Gastrocnemius medialis (tissue), 4 donors: ENCODE data around the gene ARHGAP26. TPM values are rescaled to one million over a fixed set of nuclear protein-coding genes. Genes with fewer than 3 reads are reported as not detected.
"Not testable (repeated sequence)": the region's sequence is repeated elsewhere in the genome, so short reads cannot be mapped to it uniquely, and the experiment has no call there.

Experiments used
- ATAC-seq, 2 donors: fragments of 150-250 bp; one replicate each; pipeline ENCODE4 v1.9.1; 2016
- DNase-seq, 2 donors: peaks; one replicate each; pipeline ENCODE4 v3.0.0-alpha.2; 2019
- H3K27ac ChIP-seq, 4 donors: fragments of 200-600 bp; sonication (generic); 1 replicate in 1 of 4; 2 replicates in 3 of 4; pipeline ENCODE4 v1.5.1; 2016 to 2018; ENCODE audit warnings: mild to moderate bottlenecking in 2 of 4, moderate library complexity in 1 of 4
- H3K27me3 ChIP-seq, 3 donors: fragments of 200-600 bp; sonication (generic) in 2 of 3; 1 replicate in 1 of 3; 2 replicates in 2 of 3; pipeline versions ENCODE4 v1.5.1 to v1.6.0; 2016 to 2019; ENCODE audit warnings: mild to moderate bottlenecking in 1 of 3, moderate library complexity in 1 of 3
- H3K36me3 ChIP-seq, 2 donors: fragments of 200-600 bp; sonication (generic) in 1 of 2; one replicate each; pipeline ENCODE4 v1.5.1; 2017 to 2018
- H3K4me1 ChIP-seq, 2 donors: fragments of 200-600 bp; sonication (generic) in 1 of 2; one replicate each; pipeline ENCODE4 v1.5.1; 2016 to 2017; ENCODE audit warnings: mild to moderate bottlenecking in 2 of 2
- H3K4me3 ChIP-seq, 4 donors: fragments of 200-600 bp; sonication (generic) in 3 of 4; 1 replicate in 1 of 4; 2 replicates in 3 of 4; pipeline ENCODE4 v1.5.1; 2016 to 2019; ENCODE audit warnings: mild to moderate bottlenecking in 2 of 4
- H3K9me3 ChIP-seq, 3 donors: fragments of 200-600 bp; sonication (generic) in 2 of 3; 1 replicate in 1 of 3; 2 replicates in 2 of 3; pipeline ENCODE4 v1.5.1; 2016 to 2019
- POLR2A ChIP-seq, 2 donors: fragments of 450-650 bp; IDR thresholded peaks; one replicate each; pipeline ENCODE4 v1.6.1; 2017; ENCODE audit warnings: antibody characterized with exemption in 2 of 2, mild to moderate bottlenecking in 2 of 2, moderate library complexity in 2 of 2
- in situ Hi-C, 4 donors: fragments of 200-750 bp; cut with MboI; loops; one replicate each; pipeline versions ENCODE4 v1.15.0 to v1.8.0; 2017; ENCODE audit warnings: low sequenced_read_pairs in 4 of 4
- intact Hi-C: fragments of 100-400 bp; cut with DNase I; formaldehyde crosslinking; loops from one replicate; pipeline ENCODE4 v1.15.1; 2023; ENCODE audit warnings: low total_unique reads
- total RNA-seq, 4 donors: library from RNA; depleted of rRNA; stranded (reverse); fragments of >200 nt; gene quantifications; one replicate each; pipeline versions ENCODE4 v1.1.0 to v1.2.3, GENCODE V29; 2016
- TF ChIP-seq, protein P1 (sequence below), 5 experiments: fragments of 450-650 bp in 3 of 5; fragments of 200-600 bp in 2 of 5; sonication (generic) in 2 of 5; IDR thresholded peaks in 4 of 5; conservative IDR thresholded peaks in 1 of 5; 1 replicate in 4 of 5; 2 replicates in 1 of 5; pipeline ENCODE4 v1.5.1; 2016 to 2019; ENCODE audit warnings: antibody characterized with exemption in 5 of 5, mild to moderate bottlenecking in 3 of 5, moderate library complexity in 3 of 5

The ARHGAP26 gene
- total RNA-seq, 4 donors from 2014 or later: 9.1 to 22.4 (median 13.4) TPM

- TF ChIP-seq, protein P1, sequence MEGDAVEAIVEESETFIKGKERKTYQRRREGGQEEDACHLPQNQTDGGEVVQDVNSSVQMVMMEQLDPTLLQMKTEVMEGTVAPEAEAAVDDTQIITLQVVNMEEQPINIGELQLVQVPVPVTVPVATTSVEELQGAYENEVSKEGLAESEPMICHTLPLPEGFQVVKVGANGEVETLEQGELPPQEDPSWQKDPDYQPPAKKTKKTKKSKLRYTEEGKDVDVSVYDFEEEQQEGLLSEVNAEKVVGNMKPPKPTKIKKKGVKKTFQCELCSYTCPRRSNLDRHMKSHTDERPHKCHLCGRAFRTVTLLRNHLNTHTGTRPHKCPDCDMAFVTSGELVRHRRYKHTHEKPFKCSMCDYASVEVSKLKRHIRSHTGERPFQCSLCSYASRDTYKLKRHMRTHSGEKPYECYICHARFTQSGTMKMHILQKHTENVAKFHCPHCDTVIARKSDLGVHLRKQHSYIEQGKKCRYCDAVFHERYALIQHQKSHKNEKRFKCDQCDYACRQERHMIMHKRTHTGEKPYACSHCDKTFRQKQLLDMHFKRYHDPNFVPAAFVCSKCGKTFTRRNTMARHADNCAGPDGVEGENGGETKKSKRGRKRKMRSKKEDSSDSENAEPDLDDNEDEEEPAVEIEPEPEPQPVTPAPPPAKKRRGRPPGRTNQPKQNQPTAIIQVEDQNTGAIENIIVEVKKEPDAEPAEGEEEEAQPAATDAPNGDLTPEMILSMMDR (IDR thresholded peaks at IDR 0.05 in 4 of 5, conservative IDR thresholded peaks at IDR 0.05 in 1 of 5): no peak
- no peak for TF ChIP-seq POLR2A (IDR thresholded peaks at IDR 0.05)
- Histone ChIP-seq H3K36me3 (no peaks in the 10 kb centered on the region), H3K27me3 (no peaks in the 10 kb centered on the region), H3K4me3 (no peak overlapping the region), H3K4me1 (peaks cover 20 to 30% of the 10 kb centered on the region in 2 donors), H3K27ac (peak overlapping the region in 1 of 4 donors; percentile 32), H3K9me3 (no peaks in the 10 kb centered on the region)
- in situ Hi-C loops (no loop called here), intact Hi-C loops (no loop called here)
- ATAC-seq (no peak), DNase-seq (no peak)
Observed at GRCh38 chr5:143086908-143087637, 316.9 kb downstream of the ARHGAP26 start.

DNA sequence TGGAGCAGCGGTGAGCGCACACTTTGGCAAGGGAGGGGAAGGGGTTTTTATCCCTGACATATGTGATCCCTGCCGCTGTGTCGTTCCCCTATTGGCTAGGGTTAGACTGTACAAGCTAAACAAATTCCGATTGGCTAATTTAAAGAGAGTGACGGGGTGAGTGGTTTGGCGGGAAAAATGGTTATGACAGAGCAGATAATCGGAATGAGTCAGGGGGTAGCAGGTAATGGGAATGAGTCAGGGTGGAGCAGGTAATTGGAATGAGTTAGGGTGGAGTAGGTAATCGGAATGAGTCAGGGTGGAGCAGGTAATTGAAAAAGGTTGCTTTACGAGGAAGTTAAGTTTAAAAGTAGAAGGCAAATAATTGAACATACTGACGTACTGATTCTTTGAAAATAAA is 318.5 kb downstream of the ARHGAP26 start:
- H3K9me3 ChIP-seq, in situ Hi-C loops, DNase-seq, H3K4me3 ChIP-seq, H3K36me3 ChIP-seq, intact Hi-C loops, ATAC-seq, H3K27me3 ChIP-seq, H3K27ac ChIP-seq: not testable (repeated sequence)
- peaks cover 20 to 28% of the 10 kb centered on the region in 2 donors for H3K4me1 ChIP-seq

DNA sequence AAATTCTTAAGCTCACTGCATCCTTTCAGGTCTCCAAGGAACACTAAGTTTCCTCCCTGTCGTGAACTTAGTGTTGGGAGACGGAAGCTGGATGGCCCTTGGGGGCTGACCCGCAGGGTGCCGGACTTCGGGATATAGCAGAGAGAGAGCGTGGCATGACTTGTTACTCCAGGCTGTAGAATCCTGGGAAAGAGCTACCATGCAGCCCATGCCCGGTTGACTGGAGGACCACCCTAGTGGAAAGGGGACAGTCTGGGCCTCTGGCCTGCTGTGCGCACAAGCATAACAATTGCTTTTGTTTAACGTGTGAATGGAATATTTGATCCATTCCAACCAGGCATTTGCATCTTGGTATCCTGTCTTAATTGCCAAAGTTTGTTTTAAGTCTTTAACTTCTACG is 319.9 kb downstream of the ARHGAP26 start:
- DNase-seq, H3K4me3 ChIP-seq, ATAC-seq, H3K27ac ChIP-seq, in situ Hi-C loops, H3K27me3 ChIP-seq, intact Hi-C loops, H3K9me3 ChIP-seq, H3K36me3 ChIP-seq: not testable (repeated sequence)
- peaks cover 9 to 19% of the 10 kb centered on the region in 2 donors for H3K4me1 ChIP-seq

DNA sequence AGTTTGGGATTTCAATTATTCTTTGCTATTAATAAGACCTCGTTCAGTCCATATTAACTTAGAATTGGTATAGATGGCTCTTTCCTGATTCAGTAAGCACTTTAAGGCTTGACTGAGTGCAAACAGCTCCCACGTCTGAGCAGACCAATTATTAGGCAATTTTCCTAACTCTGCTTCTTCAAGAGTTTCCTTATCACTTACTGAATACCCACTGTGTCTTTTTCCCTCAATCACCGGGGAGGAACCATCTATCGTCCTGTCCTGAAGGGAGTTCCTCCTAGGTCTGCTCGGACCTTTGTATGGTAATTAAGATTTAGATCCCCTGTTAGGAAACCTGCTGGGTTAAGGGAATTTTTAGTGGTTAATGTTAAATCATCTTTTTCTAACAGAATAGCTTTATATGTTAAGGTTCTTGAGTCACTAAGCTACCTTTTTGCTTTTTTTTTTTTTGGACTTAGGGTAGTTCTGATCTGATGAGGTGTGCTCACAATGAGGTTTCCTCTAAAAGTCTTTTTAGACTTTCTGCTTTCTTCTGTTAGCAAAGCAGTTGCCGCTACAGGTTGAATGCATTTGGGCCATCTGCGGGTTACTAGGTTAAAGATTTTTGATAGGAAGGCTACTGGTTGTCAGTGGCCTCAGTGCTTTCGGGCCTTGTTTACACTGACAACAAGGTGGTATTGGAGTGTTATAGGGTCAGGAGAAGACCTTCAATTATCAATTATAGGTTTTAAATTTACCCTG is 322.7 kb downstream of the ARHGAP26 start:
- H3K4me3 ChIP-seq, H3K27me3 ChIP-seq, H3K4me1 ChIP-seq, in situ Hi-C loops, intact Hi-C loops, H3K36me3 ChIP-seq, H3K27ac ChIP-seq, DNase-seq, ATAC-seq, H3K9me3 ChIP-seq: not testable (repeated sequence)

- Histone ChIP-seq H3K4me3 (no peak overlapping the region), H3K9me3 (no peaks in the 10 kb centered on the region), H3K27me3 (no peaks in the 10 kb centered on the region), H3K36me3 (no peaks in the 10 kb centered on the region), H3K4me1 (no peaks in the 10 kb centered on the region), H3K27ac (no peak overlapping the region)
- no peak for ATAC-seq
- in situ Hi-C loops: no loop called here
- intact Hi-C loops: no loop called here
- TF ChIP-seq POLR2A (IDR thresholded peaks at IDR 0.05): no peak
- TF ChIP-seq, protein P1 (IDR thresholded peaks at IDR 0.05 in 4 of 5, conservative IDR thresholded peaks at IDR 0.05 in 1 of 5): no peak
- DNase-seq: no peak
Observed at GRCh38 chr5:143093452-143094086, 323.4 kb downstream of the ARHGAP26 start.

DNA sequence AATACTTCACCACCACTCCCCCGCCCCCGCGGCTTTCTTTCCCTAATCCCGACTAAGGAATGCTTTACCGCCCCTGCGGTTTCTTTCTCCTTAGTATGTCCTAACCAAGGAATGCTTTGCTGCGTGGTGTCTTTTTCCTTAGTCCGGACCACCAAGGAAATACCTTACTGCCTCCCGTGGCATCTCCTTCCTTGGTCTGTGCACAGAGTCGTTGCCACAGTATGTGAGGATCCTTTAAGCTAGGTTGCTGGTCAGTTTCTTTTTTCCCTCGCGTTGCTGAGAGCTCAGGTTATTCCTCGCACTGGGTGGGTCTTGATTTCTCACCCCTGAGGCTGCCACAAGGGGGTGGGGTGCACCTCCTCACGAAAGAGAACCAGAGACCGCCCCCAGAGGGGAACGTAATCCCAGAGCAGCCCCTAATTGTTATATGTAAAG is 323.9 kb downstream of the ARHGAP26 start:
- TF ChIP-seq POLR2A (IDR thresholded peaks at IDR 0.05): no peak
- TF ChIP-seq, protein P1 (IDR thresholded peaks at IDR 0.05 in 4 of 5, conservative IDR thresholded peaks at IDR 0.05 in 1 of 5): no peak
- intact Hi-C loops: no loop called here
- Histone ChIP-seq H3K27me3 (no peaks in the 10 kb centered on the region), H3K4me1 (no peaks in the 10 kb centered on the region), H3K27ac (no peak overlapping the region), H3K4me3 (peak overlapping the region in 1 of 4 donors; percentile 0), H3K9me3 (no peaks in the 10 kb centered on the region), H3K36me3 (no peaks in the 10 kb centered on the region)
- DNase-seq: no peak
- ATAC-seq: no peak
- in situ Hi-C loops: no loop called here

GRCh38 chr5:143094608-143095007 is 324.4 kb downstream of the ARHGAP26 start:
- intact Hi-C loops, H3K27me3 ChIP-seq, in situ Hi-C loops, H3K36me3 ChIP-seq, H3K9me3 ChIP-seq, H3K4me1 ChIP-seq, ATAC-seq, DNase-seq, H3K4me3 ChIP-seq, H3K27ac ChIP-seq: not testable (repeated sequence)
